ENCODE data around the gene CHD6.

DNA sequence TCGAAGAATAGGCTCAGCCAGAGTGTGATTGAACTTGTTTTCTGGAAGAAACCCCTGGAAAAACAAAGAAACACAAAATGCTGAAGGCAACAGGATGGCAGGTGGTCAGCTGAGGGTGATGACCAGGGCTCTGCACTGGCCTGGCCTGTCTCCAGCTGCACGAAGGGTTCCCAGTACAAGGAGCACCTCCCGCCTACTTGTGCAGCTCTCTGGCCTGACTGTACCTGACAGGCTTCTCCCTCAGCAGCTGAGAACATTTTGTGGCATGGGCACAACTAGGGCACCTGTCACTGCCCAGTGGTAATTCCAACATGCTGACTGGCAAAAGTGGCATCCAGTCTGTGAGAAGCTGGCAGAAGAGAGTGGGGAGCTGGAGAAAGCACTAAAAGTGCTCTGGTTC is 212.7 kb downstream of the CHD6 start:
- TF ChIP-seq, protein P1, sequence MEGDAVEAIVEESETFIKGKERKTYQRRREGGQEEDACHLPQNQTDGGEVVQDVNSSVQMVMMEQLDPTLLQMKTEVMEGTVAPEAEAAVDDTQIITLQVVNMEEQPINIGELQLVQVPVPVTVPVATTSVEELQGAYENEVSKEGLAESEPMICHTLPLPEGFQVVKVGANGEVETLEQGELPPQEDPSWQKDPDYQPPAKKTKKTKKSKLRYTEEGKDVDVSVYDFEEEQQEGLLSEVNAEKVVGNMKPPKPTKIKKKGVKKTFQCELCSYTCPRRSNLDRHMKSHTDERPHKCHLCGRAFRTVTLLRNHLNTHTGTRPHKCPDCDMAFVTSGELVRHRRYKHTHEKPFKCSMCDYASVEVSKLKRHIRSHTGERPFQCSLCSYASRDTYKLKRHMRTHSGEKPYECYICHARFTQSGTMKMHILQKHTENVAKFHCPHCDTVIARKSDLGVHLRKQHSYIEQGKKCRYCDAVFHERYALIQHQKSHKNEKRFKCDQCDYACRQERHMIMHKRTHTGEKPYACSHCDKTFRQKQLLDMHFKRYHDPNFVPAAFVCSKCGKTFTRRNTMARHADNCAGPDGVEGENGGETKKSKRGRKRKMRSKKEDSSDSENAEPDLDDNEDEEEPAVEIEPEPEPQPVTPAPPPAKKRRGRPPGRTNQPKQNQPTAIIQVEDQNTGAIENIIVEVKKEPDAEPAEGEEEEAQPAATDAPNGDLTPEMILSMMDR (conservative IDR thresholded peaks at IDR 0.05; ENCODE audit: low read depth, low read length): no peak
- TF ChIP-seq EZH2 (IDR thresholded peaks at IDR 0.05; ENCODE audit: borderline replicate concordance, low read depth, low read length, poor library complexity, severe bottlenecking): no peak

Data from A673 (cell line).